Right lobe of liver (tissue), 4 donors: ENCODE data around the gene PLXND1.

Experiments
- CTCF ChIP-seq, 4 donors: fragments of 200-600 bp in 3 of 4; fragments of 450-650 bp in 1 of 4; IDR thresholded peaks; one replicate each; pipeline versions ENCODE4 v1.5.1 to v1.8.0; 2016 to 2022; ENCODE audit warnings: antibody characterized with exemption in 4 of 4, mild to moderate bottlenecking in 2 of 4
- POLR2A ChIP-seq: fragments of 450-650 bp; IDR thresholded peaks from one replicate; pipeline ENCODE4 v1.6.1; 2017; ENCODE audit warnings: antibody characterized with exemption, mild to moderate bottlenecking
- donor health status: DM: no; HTN: no; CAD: no.
- donor health status: DM: no; HTN: no; CAD: no.
- donor health status: DM: no; HTN: yes; CAD: no.

- TF ChIP-seq CTCF (IDR thresholded peaks at IDR 0.05), result no peak
- no peak for TF ChIP-seq POLR2A
Observed at GRCh38 chr3:129600348-129600747, 6.1 kb downstream of the PLXND1 start.
